Liver (tissue), 9 donors: Measurements from ENCODE around the gene DMRT1. TPM values are rescaled to one million over a fixed set of nuclear protein-coding genes. Genes with fewer than 3 reads are reported as not detected.

Experiments used
- DNase-seq: peaks from one replicate; pipeline ENCODE4 v3.0.0-alpha.2; 2017; ENCODE audit warnings: low spot score
- H3K27ac ChIP-seq, 2 donors: one replicate each; pipeline ENCODE4 v1.7.0; 2013; ENCODE audit warnings: inconsistent platforms in 2 of 2, low read length in 2 of 2, control low read depth in 1 of 2, low read depth in 1 of 2, mild to moderate bottlenecking in 1 of 2
- H3K27me3 ChIP-seq, 4 donors: one replicate each; pipeline versions ENCODE4 v1.6.1 to v1.7.0; 2013; ENCODE audit warnings: low read length in 3 of 4, inconsistent platforms in 1 of 4, mild to moderate bottlenecking in 1 of 4, moderate library complexity in 1 of 4; ENCODE audit not compliant: control insufficient read depth in 4 of 4, insufficient read depth in 4 of 4
- H3K36me3 ChIP-seq, 4 donors: one replicate each; pipeline versions ENCODE4 v1.6.1 to v1.7.0; 2013; ENCODE audit warnings: low read length in 3 of 4, mild to moderate bottlenecking in 3 of 4, low read depth in 1 of 4, moderate library complexity in 1 of 4; ENCODE audit not compliant: control insufficient read depth in 4 of 4, insufficient read depth in 3 of 4
- H3K4me1 ChIP-seq, 4 donors: one replicate each; pipeline versions ENCODE4 v1.6.1 to v1.7.0; 2013; ENCODE audit warnings: low read length in 3 of 4, mild to moderate bottlenecking in 3 of 4, moderate library complexity in 1 of 4; ENCODE audit not compliant: control insufficient read depth in 4 of 4, insufficient read depth in 4 of 4
- H3K4me3 ChIP-seq, 3 donors: one replicate each; pipeline versions ENCODE4 v1.6.1 to v1.7.0; 2013; ENCODE audit warnings: low read length in 3 of 3, control low read depth in 1 of 3, low read depth in 1 of 3, mild to moderate bottlenecking in 1 of 3
- H3K9ac ChIP-seq, 2 donors: one replicate each; pipeline ENCODE4 v1.7.0; 2013; ENCODE audit warnings: low read length in 2 of 2, mild to moderate bottlenecking in 2 of 2, moderate library complexity in 2 of 2, control low read depth in 1 of 2, low read depth in 1 of 2
- H3K9me3 ChIP-seq, 4 donors: one replicate each; pipeline versions ENCODE4 v1.6.1 to v1.7.0; 2013; ENCODE audit warnings: low read length in 3 of 4; ENCODE audit not compliant: control insufficient read depth in 4 of 4
- EGR1 ChIP-seq, 2 donors: IDR thresholded peaks; 2 replicates each; pipeline ENCODE4 v1.6.1; 2016 to 2018; ENCODE audit warnings: antibody characterized with exemption in 2 of 2, low read depth in 2 of 2
- FOXA1 ChIP-seq: IDR thresholded peaks from 2 replicates; pipeline ENCODE4 v1.6.1; 2016; ENCODE audit warnings: antibody characterized with exemption
- FOXA2 ChIP-seq: IDR thresholded peaks from 2 replicates; pipeline ENCODE4 v1.6.1; 2016; ENCODE audit warnings: antibody characterized with exemption
- GABPA ChIP-seq, 2 donors: IDR thresholded peaks in 1 of 2; conservative IDR thresholded peaks in 1 of 2; 2 replicates each; pipeline ENCODE4 v1.6.1; 2016; ENCODE audit warnings: antibody characterized with exemption in 2 of 2, mild to moderate bottlenecking in 1 of 2, moderate library complexity in 1 of 2
- HNF4A ChIP-seq, 2 donors: conservative IDR thresholded peaks; 2 replicates each; pipeline ENCODE4 v1.6.1; 2016; ENCODE audit warnings: antibody characterized with exemption in 2 of 2, mild to moderate bottlenecking in 2 of 2
- JUND ChIP-seq, 2 donors: IDR thresholded peaks; 2 replicates each; pipeline ENCODE4 v1.6.1; 2016; ENCODE audit warnings: antibody characterized with exemption in 2 of 2
- NR2F2 ChIP-seq: IDR thresholded peaks from 2 replicates; pipeline ENCODE4 v1.6.1; 2016; ENCODE audit warnings: antibody characterized with exemption
- RAD21 ChIP-seq, 2 donors: IDR thresholded peaks; 2 replicates each; pipeline ENCODE4 v1.6.1; 2016; ENCODE audit warnings: antibody characterized with exemption in 2 of 2, mild to moderate bottlenecking in 2 of 2
- RXRA ChIP-seq, 2 donors: IDR thresholded peaks; 2 replicates each; pipeline ENCODE4 v1.6.1; 2017 to 2018; ENCODE audit warnings: antibody characterized with exemption in 2 of 2, mild to moderate bottlenecking in 1 of 2
- SP1 ChIP-seq: IDR thresholded peaks from 2 replicates; pipeline ENCODE4 v1.6.1; 2018; ENCODE audit warnings: antibody characterized with exemption, mild to moderate bottlenecking
- YY1 ChIP-seq: IDR thresholded peaks from 2 replicates; pipeline ENCODE4 v1.6.1; 2016; ENCODE audit warnings: antibody characterized with exemption, mild to moderate bottlenecking
- WGBS: extraction: QIAGEN DNeasy Blood & Tissue Kit; methylation state at CpG from one replicate; pipeline ENCODE4 v1.1.7; 2013; 5-methylcytosine and 5-hydroxymethylcytosine counted together
- polyA plus RNA-seq, 2 donors: library from polyadenylated mRNA; stranded (reverse) in 1 of 2; unstranded in 1 of 2; fragments of 200-250 nt in 1 of 2; fragments of >200 nt in 1 of 2; fragmentation: Nextera tagmentation in 1 of 2; extraction: Ambion mirVana in 1 of 2; gene quantifications; one replicate each; pipeline versions ENCODE4 v1.2.1 to v1.2.3, GENCODE V29; 2013 to 2015
- total RNA-seq, 2 donors: library from RNA; depleted of rRNA; stranded (reverse); fragments of >200 nt; gene quantifications; one replicate each; pipeline ENCODE4 v1.2.3, GENCODE V29; 2014
- TF ChIP-seq, protein P1 (sequence below): IDR thresholded peaks from 2 replicates; pipeline ENCODE4 v1.6.1; 2016; ENCODE audit warnings: antibody characterized with exemption
- TF ChIP-seq, protein P2 (sequence below): IDR thresholded peaks from 2 replicates; pipeline ENCODE4 v1.6.1; 2016; ENCODE audit warnings: antibody characterized with exemption, mild to moderate bottlenecking
- TF ChIP-seq, protein P3 (sequence below): IDR thresholded peaks from 2 replicates; pipeline ENCODE4 v1.6.1; 2016; ENCODE audit warnings: antibody characterized with exemption
- donor health status: healthy.
- donor health status: healthy.
- donor health status: healthy.
- donor health status: healthy.
- donor health status: healthy.

DMRT1 gene
- total and polyA plus RNA-seq, 4 donors = not detected

DNA sequence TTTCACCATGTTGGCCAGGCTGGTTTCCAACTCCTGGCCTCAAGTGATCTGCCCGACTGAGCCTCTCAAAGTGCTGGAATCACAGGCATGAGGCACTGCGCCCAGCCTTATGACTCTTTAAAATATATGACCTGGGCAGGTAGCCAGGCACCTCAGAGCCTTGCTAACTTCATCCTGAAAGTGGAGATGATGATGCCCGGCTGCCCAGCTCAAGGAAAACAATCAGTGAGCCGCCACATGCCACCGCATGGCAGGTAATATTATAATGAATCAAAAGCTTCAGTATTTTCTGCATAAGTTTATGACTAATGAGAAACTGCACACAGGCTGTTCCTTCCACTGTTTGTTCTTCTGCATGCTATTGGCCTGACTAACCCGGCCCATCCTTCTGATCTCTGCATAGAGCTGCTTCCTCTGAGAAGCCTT is 30.4 kb upstream of the DMRT1 start:
- Histone ChIP-seq H3K9ac (no peak overlapping the region), H3K27me3 (peaks cover 0 to 5% (median 0%) of the 10 kb centered on the region in 4 donors), H3K27ac (no peak overlapping the region), H3K4me1 (peaks cover 0 to 2% (median 0%) of the 10 kb centered on the region in 4 donors), H3K9me3 (no peaks in the 10 kb centered on the region), H3K4me3 (no peak overlapping the region), H3K36me3 (no peaks in the 10 kb centered on the region)
- TF ChIP-seq FOXA2 (no peak), JUND (IDR thresholded peaks at IDR 0.05) (no peak), EGR1 (IDR thresholded peaks at IDR 0.05; ENCODE audit: low read depth in 2 of 2) (no peak), NR2F2 (no peak)
- TF ChIP-seq, protein P1, sequence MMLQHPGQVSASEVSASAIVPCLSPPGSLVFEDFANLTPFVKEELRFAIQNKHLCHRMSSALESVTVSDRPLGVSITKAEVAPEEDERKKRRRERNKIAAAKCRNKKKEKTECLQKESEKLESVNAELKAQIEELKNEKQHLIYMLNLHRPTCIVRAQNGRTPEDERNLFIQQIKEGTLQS = no peak
- no peak for DNase-seq
- 84% methylated on average over 6 of the region's 6 CpGs for WGBS

DNA sequence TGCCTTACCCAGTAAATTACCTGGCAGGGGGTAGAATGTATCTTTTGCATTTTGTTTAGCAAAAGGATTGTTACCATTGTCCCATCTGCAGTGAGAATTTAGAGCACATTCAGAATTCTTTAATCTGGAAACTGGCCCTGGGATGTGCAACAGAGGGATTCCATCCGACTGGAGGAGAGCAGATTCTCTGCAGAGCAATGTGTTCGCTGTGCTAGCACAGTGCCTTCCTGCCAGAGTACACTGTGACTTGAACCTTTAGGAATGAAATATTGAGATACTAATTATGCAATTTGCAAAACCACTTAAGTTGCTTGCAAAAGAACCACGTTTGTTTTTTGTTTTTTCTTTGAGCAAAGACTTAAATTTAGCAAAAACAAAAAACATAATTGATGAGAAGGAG is 22.5 kb upstream of the DMRT1 start:
- no peak for DNase-seq
- TF ChIP-seq, protein P2, sequence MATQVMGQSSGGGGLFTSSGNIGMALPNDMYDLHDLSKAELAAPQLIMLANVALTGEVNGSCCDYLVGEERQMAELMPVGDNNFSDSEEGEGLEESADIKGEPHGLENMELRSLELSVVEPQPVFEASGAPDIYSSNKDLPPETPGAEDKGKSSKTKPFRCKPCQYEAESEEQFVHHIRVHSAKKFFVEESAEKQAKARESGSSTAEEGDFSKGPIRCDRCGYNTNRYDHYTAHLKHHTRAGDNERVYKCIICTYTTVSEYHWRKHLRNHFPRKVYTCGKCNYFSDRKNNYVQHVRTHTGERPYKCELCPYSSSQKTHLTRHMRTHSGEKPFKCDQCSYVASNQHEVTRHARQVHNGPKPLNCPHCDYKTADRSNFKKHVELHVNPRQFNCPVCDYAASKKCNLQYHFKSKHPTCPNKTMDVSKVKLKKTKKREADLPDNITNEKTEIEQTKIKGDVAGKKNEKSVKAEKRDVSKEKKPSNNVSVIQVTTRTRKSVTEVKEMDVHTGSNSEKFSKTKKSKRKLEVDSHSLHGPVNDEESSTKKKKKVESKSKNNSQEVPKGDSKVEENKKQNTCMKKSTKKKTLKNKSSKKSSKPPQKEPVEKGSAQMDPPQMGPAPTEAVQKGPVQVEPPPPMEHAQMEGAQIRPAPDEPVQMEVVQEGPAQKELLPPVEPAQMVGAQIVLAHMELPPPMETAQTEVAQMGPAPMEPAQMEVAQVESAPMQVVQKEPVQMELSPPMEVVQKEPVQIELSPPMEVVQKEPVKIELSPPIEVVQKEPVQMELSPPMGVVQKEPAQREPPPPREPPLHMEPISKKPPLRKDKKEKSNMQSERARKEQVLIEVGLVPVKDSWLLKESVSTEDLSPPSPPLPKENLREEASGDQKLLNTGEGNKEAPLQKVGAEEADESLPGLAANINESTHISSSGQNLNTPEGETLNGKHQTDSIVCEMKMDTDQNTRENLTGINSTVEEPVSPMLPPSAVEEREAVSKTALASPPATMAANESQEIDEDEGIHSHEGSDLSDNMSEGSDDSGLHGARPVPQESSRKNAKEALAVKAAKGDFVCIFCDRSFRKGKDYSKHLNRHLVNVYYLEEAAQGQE = no peak
- TF ChIP-seq HNF4A (conservative IDR thresholded peaks at IDR 0.05) (no peak), EGR1 (IDR thresholded peaks at IDR 0.05; ENCODE audit: low read depth in 2 of 2) (no peak), FOXA2 (no peak), FOXA1 (no peak), RXRA (IDR thresholded peaks at IDR 0.05) (no peak), GABPA (IDR thresholded peaks at IDR 0.05 in 1 of 2, conservative IDR thresholded peaks at IDR 0.05 in 1 of 2) (no peak), RAD21 (IDR thresholded peaks at IDR 0.05) (no peak), NR2F2 (no peak), SP1 (no peak), YY1 (no peak)
- TF ChIP-seq, protein P1 = no peak
- TF ChIP-seq, protein P3, sequence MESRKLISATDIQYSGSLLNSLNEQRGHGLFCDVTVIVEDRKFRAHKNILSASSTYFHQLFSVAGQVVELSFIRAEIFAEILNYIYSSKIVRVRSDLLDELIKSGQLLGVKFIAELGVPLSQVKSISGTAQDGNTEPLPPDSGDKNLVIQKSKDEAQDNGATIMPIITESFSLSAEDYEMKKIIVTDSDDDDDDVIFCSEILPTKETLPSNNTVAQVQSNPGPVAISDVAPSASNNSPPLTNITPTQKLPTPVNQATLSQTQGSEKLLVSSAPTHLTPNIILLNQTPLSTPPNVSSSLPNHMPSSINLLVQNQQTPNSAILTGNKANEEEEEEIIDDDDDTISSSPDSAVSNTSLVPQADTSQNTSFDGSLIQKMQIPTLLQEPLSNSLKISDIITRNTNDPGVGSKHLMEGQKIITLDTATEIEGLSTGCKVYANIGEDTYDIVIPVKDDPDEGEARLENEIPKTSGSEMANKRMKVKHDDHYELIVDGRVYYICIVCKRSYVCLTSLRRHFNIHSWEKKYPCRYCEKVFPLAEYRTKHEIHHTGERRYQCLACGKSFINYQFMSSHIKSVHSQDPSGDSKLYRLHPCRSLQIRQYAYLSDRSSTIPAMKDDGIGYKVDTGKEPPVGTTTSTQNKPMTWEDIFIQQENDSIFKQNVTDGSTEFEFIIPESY = no peak
- Histone ChIP-seq H3K27ac (no peak overlapping the region), H3K4me3 (no peak overlapping the region), H3K27me3 (no peaks in the 10 kb centered on the region), H3K9me3 (no peaks in the 10 kb centered on the region), H3K4me1 (no peaks in the 10 kb centered on the region), H3K36me3 (no peaks in the 10 kb centered on the region), H3K9ac (no peak overlapping the region)
- WGBS = 42% methylated on average over 3 of the region's 3 CpGs
